HepG2 (cell line): Measurements from ENCODE around the gene ILDR1.

Source experiments
- CTCF ChIP-seq: sonication (generic); formaldehyde crosslinking; IDR thresholded peaks from 2 replicates; pipeline ENCODE4 v1.5.0; 2020; ENCODE audit warnings: mild to moderate bottlenecking, missing genetic modification reagents, moderate library complexity
- ZSCAN30 ChIP-seq: sonication (generic); formaldehyde crosslinking; IDR thresholded peaks from 2 replicates; pipeline ENCODE4 v1.5.0; 2020; ENCODE audit warnings: mild to moderate bottlenecking, missing genetic modification reagents

GRCh38 chr3:122000936-122001605 lies 21.0 kb downstream of the ILDR1 start:
- TF ChIP-seq CTCF (CRISPR knock-in tag) (no peak), ZSCAN30 (CRISPR knock-in tag) (no peak)
